Epithelial cell of proximal tubule (primary cell): Measurements from ENCODE around the gene ETS1. TPM values are rescaled to one million over a fixed set of nuclear protein-coding genes. Genes with fewer than 3 reads are reported as not detected.

Source experiments
- DNase-seq: peaks from one replicate; pipeline ENCODE4 v3.0.0-alpha.2; 2011; ENCODE audit warnings: low read depth
- H3K4me3 ChIP-seq: 2 replicates; pipeline ENCODE4 v1.5.1; 2011; ENCODE audit warnings: low read depth, mild to moderate bottlenecking, low read length
- total RNA-seq: library from RNA; depleted of rRNA; stranded (reverse); fragments of >200 nt; gene quantifications from 2 replicates; pipeline ENCODE4 v1.2.3, GENCODE V29; 2015
- TF ChIP-seq, protein P1 (sequence below): conservative IDR thresholded peaks from 2 replicates; pipeline ENCODE4 v1.5.1; 2012; ENCODE audit warnings: low read depth, mild to moderate bottlenecking, low read length

The ETS1 gene
- total RNA-seq, 1 donor from 2014 or later = 76.5 TPM

DNA sequence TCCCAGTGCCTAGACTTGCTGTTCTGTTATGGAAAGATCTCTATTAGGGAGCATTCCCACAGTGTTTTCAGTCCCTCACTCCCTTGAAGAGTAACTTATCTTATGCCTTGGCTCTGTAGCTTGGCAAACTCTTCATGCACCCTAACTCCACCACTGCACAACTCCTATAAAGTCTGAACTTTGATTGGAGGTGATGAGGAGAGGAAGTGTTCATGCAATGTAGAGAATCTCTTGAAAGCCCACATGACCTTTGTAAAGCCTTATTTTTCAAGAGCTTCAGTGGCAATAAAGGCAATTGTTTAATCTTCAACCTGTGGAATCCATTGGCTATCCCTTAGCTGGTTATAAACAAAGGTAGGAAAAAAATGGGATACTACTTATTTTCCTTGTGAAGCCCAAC is 176.2 kb downstream of the ETS1 start:
- TF ChIP-seq, protein P1, sequence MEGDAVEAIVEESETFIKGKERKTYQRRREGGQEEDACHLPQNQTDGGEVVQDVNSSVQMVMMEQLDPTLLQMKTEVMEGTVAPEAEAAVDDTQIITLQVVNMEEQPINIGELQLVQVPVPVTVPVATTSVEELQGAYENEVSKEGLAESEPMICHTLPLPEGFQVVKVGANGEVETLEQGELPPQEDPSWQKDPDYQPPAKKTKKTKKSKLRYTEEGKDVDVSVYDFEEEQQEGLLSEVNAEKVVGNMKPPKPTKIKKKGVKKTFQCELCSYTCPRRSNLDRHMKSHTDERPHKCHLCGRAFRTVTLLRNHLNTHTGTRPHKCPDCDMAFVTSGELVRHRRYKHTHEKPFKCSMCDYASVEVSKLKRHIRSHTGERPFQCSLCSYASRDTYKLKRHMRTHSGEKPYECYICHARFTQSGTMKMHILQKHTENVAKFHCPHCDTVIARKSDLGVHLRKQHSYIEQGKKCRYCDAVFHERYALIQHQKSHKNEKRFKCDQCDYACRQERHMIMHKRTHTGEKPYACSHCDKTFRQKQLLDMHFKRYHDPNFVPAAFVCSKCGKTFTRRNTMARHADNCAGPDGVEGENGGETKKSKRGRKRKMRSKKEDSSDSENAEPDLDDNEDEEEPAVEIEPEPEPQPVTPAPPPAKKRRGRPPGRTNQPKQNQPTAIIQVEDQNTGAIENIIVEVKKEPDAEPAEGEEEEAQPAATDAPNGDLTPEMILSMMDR = no peak
- DNase-seq = no peak
- no peak overlapping the region for H3K4me3 ChIP-seq

- TF ChIP-seq, protein P1 = no peak
- no peak for DNase-seq
- H3K4me3 ChIP-seq = no peak overlapping the region
These were observed 177.9 kb downstream of the ETS1 start for GRCh38 chr11:128409476-128409875.

Other genes starting within 250 kb of the ETS1 start
- 0.17 and 0.87 TPM in 2 replicates for gene FLI1, start 106.5 kb upstream of the ETS1 start, total RNA-seq